Measurements from ENCODE around the gene ENTPD6.

The ENTPD6 gene

DNA sequence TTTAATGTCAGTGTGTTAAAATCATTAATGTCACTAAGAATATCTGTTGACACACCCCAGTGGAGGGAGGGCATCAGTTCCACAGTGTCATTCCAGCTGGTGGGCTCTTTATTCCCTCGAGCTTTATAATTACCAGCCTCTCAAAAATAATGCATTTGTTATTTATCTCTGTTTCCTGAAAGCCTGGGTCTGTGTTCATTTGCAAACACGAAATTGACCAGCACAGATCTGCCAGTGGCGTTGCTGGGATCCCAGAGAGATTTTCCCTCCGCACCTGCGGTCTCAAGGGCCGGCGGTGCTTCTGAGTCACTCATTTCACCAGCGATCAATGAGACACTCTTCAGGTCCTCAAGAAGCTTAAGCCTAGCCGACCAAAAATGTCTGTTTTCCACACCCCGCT is 46.7 kb downstream of the ENTPD6 start:
- peaks cover 32% of the 10 kb centered on the region for H3K4me1 Mint-ChIP-seq
- TF ChIP-seq, protein P1, sequence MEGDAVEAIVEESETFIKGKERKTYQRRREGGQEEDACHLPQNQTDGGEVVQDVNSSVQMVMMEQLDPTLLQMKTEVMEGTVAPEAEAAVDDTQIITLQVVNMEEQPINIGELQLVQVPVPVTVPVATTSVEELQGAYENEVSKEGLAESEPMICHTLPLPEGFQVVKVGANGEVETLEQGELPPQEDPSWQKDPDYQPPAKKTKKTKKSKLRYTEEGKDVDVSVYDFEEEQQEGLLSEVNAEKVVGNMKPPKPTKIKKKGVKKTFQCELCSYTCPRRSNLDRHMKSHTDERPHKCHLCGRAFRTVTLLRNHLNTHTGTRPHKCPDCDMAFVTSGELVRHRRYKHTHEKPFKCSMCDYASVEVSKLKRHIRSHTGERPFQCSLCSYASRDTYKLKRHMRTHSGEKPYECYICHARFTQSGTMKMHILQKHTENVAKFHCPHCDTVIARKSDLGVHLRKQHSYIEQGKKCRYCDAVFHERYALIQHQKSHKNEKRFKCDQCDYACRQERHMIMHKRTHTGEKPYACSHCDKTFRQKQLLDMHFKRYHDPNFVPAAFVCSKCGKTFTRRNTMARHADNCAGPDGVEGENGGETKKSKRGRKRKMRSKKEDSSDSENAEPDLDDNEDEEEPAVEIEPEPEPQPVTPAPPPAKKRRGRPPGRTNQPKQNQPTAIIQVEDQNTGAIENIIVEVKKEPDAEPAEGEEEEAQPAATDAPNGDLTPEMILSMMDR (IDR thresholded peaks at IDR 0.05), result no peak

DNA sequence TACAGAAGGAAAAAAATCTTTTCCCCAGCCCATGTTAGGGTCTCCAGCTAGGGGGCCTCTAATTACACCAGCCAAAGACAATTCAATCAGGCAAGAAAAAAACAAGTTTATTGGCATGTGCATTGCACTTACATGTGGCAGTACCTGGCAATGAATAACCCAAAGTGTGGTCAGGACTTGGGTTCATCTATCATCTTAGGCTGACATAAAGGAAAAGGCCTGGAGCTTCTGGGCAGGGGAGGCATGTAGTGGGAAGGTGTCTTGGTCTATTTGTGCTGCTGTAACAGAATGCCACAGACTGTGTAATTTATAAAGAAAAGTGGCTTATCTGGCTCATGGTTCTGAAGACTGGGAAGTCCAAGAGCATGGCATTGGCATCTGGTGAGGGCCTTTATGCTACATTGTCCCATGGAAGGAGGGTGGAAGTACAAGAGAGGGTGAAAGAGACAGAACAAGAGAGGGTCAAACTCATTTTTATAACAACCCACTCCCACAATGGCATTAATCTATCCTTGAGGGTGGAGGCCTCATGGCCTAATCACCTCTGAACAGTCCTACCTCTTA is 48.0 kb downstream of the ENTPD6 start:
- H3K4me1 Mint-ChIP-seq, result peaks cover 33% of the 10 kb centered on the region
- no peak overlapping the region for H3K4me3 Mint-ChIP-seq
- peaks cover 5% of the 10 kb centered on the region for H3K36me3 Mint-ChIP-seq (ENCODE audit: low read depth)
- DNase-seq, result no peak
- H3K27me3 Mint-ChIP-seq (ENCODE audit: low read depth, poor library complexity), result peaks cover 33% of the 10 kb centered on the region
- peaks cover 8% of the 10 kb centered on the region for H3K9me3 Mint-ChIP-seq
- peak overlapping the region; percentile 82 for H3K27ac Mint-ChIP-seq
- TF ChIP-seq, protein P1 (IDR thresholded peaks at IDR 0.05), result no peak

More for the DNA sequence above, 46.7 kb downstream of the ENTPD6 start:
- Mint-ChIP-seq H3K27ac (no peak overlapping the region), H3K9me3 (peaks cover 8% of the 10 kb centered on the region), H3K36me3 (ENCODE audit: low read depth) (peaks cover 5% of the 10 kb centered on the region), H3K4me3 (no peak overlapping the region), H3K27me3 (ENCODE audit: low read depth, poor library complexity) (peaks cover 33% of the 10 kb centered on the region)
- DNase-seq, result no peak

- DNase-seq, result no peak
- Mint-ChIP-seq H3K27me3 (ENCODE audit: low read depth, poor library complexity) (peaks cover 35% of the 10 kb centered on the region), H3K4me1 (peaks cover 47% of the 10 kb centered on the region), H3K9me3 (peaks cover 8% of the 10 kb centered on the region), H3K4me3 (no peak overlapping the region), H3K36me3 (ENCODE audit: low read depth) (peaks cover 5% of the 10 kb centered on the region), H3K27ac (no peak overlapping the region)
- TF ChIP-seq, protein P1 (IDR thresholded peaks at IDR 0.05), result no peak
Measured at GRCh38 chr20:25244976-25245375, 49.5 kb downstream of the ENTPD6 start.

GRCh38 chr20:25245461-25245860 is 49.9 kb downstream of the ENTPD6 start:
- Mint-ChIP-seq H3K4me1 (peaks cover 52% of the 10 kb centered on the region), H3K27me3 (ENCODE audit: low read depth, poor library complexity) (peaks cover 31% of the 10 kb centered on the region), H3K4me3 (no peak overlapping the region), H3K36me3 (ENCODE audit: low read depth) (peaks cover 5% of the 10 kb centered on the region), H3K27ac (no peak overlapping the region), H3K9me3 (peaks cover 8% of the 10 kb centered on the region)
- TF ChIP-seq, protein P1 (IDR thresholded peaks at IDR 0.05), result no peak
- DNase-seq, result no peak

GRCh38 chr20:25246182-25246999 is 50.9 kb downstream of the ENTPD6 start:
- Mint-ChIP-seq H3K27ac (no peak overlapping the region), H3K36me3 (ENCODE audit: low read depth) (peaks cover 5% of the 10 kb centered on the region), H3K4me1 (peaks cover 59% of the 10 kb centered on the region), H3K27me3 (ENCODE audit: low read depth, poor library complexity) (peaks cover 25% of the 10 kb centered on the region), H3K9me3 (peaks cover 8% of the 10 kb centered on the region), H3K4me3 (peak overlapping the region; percentile 90)
- TF ChIP-seq, protein P1 (IDR thresholded peaks at IDR 0.05), result no peak
- no peak for DNase-seq
